GM21529 (cell line): ENCODE measurements around the gene MED17.

Experiments
- ATAC-seq: cut with Tn5 transposase; IDR thresholded peaks from one replicate; pipeline ENCODE4 v1.9.1; 2021; ENCODE audit not compliant: unreplicated experiment

MED17 gene

DNA sequence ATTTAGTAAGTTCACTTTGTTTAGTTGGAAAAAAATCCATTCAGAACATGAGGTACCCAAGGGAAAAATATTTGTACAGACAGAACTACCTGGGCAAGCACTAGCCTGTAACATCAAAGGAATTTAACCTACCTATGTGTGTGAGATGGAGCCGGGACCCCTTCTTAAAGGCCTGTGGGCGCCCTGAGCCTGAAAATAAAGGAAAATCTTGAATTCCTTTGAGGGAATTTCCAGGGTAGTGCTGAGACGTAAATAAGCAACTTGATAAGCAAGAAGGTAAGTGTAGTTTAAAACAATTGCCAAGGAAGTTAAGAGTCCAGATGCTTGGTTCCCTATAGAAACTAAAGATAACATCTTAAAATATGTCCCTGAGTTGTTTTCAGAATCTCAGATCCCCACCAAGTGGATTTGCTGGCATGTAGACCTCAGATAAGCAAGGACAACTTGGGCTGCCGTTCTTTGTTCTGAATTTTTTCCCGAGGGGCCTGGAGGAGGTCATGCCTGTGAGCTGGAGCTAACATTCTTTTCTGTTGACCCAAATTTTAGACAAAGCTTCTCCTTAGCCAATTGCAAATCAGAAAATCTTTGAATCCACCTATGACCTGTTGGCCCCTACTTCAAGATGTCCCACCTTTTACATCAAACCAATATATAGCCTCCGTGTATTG is 31.0 kb downstream of the MED17 start:
- no peak for ATAC-seq

DNA sequence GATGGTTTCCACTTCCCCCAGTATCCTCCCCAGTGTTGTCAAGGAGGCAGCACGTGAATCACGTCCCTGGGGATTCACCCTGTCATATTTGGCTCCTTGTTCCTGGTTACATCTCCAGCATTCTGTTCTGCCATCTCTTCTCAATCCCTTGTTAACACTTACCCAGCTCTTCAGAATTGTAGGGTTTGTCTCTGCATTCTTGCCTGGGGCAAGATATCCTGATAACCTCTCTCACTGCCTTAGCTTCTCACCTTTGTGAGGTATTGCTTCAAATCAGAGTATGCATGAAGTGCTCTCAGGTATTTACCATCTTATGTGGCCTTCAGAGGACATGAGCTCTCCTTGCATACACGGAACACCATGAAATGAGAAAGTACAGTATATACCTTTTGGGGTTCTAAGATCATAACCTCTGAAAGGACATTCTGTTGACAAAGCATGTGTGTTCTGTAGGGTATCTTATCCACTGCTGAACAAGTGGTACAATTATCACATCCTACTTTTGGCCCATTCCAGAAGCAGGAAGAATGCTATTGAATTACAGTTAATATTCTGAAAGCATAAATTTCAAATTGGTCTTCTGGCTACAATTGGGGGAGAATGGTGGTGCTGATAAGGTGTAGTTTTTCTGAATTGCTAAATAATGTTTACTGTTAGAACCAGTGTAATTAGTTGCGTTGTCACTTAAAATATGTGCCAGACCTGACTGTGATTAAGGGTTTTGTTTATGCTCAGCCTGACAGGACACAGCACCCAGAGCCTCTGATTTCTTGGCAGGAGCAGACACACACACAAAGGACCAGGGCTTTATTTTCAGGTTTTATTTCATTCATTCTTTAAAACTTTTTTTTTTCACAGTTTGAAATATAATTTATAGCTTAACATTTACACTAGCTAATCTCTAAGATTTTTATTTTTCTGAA is 33.6 kb downstream of the MED17 start:
- no peak for ATAC-seq

DNA sequence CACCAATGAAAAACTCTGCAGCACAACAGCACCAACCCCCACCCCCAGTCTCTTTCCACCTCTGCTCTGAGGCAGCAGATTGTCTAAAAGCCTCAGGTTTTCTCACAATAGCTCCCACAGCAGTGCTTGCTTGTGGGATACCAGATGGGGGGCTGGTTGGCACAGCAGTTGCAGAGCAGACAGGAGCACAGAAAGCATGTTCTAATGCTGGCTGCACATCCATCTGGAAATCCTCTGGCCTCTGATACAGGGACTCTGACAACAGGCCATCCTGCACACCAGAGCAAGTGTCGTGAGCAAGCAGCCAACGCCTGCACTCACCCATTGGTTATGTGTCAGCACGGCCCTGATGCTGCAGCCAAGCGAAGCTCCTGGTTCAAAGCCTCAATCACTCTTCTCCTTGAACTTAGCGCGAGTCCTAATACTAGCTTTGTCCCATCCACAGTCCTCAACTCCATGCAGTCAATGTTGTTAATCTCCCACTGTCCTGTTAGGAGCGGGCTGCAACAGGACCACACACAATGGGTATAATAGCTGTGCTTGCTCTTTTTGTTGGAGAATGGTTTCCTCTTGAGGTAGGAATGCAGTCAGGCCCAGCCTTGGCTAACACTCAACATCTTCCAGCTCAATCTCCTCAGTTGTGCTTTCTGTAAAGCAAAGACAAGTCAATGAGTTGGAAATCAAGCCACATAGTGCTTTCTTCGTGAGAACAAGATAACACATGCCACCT is 36.0 kb downstream of the MED17 start:
- no peak for ATAC-seq

DNA sequence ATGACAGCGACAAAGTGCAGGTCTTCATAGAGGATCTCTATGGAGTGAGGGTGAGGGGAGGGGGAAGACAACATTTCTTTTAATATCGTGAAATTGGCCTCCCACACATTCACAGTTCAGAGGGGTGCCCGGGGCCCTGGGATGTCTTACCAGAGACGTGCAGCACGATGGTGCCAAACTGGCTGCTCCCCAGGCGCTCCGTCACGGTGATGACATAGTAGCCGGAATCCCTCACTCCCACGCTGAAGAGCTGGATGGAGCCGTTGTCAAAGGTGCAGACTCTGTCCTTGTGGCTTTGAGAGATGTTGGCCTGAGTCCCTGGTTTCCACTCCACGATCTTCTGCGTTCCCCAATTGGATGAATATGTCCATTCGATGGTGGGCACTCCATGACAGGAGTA is 36.8 kb downstream of the MED17 start:
- ATAC-seq, result no peak

DNA sequence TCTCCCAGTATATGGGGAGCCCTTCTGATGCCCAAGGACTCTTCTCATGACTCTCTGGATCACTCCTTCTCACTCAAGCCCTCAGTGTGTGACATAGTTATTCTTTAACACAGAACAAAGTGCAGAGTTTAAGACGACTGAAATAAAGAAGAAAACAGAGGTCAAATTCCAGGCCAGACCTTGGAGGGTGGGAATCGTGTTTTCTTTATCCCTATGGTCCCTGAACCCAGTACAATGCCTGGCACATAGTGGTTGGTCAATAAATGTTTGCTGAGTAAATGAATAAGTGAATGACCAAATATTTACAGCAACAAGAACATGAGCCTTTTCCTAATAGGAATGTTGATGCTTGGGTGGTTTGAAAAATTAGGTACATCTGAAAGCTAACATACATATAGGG is 37.5 kb downstream of the MED17 start:
- no peak for ATAC-seq

DNA sequence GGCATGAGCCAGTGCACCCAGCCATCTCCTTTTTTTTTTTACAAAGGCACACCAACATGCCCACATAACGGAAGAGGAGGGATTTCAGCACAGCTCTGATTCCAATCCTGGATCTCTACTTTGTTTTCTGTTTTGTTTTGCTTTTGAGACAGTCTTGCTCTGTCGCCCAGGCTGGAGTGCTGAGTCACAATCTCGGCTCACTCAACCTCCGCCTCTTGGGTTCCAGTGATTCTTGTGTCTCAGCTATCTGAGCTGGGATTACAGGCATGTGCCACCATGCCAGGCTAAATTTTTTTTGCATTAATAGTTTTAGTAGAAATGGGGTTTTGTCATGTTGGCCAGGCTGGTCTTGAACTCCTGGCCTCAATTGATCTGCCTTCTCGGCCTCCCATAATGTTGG is 38.3 kb downstream of the MED17 start:
- no peak for ATAC-seq

DNA sequence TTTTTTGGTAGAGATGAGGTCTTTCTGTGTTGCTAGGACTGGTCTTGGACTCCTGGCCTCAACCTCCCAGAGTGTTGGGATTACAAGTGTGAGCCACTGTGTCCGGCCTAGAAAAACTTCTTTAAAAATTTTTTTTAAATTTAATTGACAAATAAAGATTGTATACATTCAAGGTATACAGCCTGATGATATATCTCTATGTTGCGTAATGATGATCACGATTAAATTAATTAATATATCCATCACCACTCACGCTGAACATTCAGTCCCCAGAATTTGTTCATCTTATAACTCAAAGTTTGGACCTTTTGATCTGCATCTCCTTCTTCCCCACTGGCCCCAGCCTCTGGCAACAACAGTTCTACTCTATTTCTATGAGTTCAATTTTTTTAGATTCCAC is 39.1 kb downstream of the MED17 start:
- no peak for ATAC-seq

DNA sequence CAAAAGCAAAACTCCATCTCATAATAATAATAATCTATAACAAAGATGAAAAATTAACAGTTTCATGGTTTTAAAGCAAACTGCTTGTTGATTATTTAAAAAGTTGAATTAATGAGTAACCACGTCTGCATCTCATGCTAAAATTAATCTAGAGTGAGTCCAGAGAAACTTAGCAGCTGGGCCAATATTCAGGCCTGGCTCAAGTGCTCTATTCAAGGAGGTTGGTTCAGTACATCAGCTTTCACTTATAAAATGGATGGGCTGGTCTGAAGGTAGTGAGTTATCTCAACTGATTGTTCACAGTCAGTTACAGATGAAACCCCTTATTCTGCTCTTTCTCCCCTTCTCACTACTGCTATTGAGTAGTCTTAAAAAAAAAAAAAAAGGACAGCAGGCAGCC is 43.3 kb downstream of the MED17 start:
- ATAC-seq, result no peak

DNA sequence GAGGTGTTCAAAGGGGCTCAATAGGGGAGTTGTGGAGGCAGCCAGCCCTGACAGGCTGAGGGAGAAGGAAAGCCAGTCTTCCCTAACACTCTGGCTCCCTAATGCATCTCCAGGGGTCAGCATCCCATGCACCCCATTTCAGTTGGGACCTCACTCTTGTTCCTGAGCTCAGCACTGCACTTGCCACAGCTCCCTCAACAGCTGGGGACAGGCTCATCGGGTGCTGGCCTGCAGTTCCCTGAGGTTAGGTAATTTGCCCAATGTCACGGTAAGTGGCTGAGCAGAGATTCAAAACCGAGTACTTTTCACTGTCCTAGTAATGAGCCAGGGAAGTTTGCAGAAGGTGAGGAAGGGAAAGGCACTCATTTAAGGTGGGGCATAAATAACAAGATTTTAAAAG is 45.5 kb downstream of the MED17 start:
- ATAC-seq, result no peak

DNA sequence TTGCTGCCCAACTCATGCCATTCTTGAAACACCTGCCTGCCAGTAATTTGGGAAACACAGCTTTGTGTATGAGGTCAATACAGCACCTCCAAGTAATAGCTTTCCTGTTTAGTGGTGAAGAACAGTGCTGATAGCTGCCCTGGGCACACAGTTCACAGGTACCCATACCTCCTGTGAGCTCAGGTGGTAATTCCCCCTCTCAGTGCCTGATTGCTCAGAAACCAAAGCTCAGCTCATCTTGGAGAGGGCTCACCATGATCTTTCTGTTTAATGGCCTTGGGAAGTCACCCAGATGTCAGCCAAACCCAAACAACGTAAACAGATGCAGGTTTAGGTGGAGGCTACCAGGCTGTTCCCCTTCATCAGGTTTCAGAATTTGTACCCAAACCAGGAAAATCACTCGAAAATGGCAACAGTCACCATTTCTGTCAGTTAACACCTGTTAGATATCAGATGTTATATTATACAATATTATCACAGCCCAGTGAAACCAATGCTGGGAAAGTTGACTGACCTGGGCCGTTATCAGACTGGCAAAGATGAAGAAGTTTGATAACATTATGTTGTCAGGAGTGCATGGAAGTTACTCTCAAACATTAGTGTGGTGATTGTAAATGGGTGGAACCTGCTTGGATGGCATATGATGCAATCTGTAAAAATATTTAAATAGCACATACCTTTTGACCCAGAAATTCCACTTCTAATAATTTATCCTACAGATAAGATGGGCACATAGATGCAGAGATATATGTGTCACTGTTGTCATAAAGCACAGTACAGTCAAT is 47.5 kb downstream of the MED17 start:
- ATAC-seq, result no peak

DNA sequence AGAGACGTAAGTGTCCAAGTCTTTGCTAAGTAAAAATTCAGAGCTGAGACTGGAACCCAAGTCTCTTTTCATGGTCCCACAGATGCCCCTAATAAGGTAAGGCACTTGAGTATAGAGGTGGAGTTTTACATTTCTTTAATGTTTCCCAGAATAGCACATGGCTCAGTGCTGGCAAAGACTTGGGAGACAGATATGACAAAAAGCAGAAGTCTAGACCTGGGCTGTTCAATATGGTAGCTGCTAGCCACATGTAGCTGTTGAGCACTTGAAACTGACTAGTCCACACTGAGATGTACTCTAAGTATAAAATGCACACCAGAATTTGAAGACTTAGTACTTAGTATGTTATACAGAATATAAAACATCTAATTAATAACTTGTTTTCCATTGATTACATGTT is 48.7 kb downstream of the MED17 start:
- ATAC-seq, result no peak

DNA sequence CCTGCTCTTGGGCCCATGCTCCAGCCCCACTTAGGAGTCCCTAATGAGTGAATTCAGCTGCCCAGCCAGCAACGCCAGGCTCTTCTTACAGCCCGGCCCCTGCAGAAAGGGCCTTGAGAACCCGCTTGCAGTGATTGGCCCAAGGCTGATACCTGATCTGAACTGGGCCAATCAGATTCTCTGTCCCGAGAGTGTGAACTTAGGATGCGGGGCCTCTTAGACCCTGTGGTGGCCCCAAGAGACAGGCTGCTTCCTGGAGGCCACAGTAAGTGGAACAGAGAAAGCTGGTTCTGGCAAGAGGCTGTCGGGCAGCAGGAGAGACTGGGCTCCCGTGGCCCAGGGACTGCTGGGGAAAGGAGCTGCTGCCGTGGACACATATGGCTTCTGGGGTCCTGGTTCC is 54.9 kb downstream of the MED17 start:
- no peak for ATAC-seq

DNA sequence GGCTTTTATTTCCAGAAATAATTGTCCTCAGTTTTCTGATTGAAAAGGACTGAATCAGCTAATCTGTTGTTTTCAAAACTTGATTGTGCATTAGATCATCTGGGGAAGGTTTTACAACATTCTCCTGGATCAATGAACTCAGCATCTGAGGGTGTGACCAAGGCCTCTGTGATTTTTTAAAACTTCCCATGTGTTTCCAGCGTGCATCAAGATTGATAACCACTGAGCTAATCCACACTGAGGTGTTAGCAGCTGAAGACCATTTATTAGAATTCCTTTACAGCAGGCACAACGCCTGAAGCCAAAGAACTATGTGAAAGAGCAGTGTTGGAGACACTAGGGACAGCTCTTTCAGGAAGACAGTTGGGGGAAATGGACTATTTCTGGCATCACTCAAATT is 56.1 kb downstream of the MED17 start:
- no peak for ATAC-seq

DNA sequence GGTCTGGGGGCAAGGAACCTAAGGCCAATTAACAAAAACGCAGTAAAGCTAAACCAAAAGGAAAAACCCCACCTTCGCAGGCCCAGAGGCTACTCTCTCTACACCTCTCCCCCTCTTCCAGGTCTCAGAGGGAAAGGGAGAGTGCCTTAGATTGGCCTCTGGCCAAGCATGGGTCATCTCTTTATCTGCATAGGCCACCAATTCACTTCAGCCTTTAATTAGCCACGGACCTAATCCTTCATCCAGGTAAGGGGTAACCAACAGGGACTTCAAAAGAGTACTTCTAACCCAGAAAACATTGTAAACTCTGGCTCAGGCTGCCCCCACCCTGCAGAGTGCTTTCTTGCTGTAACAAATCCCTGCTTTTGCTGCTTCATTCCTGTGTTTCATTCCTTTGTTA is 56.9 kb downstream of the MED17 start:
- ATAC-seq, result no peak

DNA sequence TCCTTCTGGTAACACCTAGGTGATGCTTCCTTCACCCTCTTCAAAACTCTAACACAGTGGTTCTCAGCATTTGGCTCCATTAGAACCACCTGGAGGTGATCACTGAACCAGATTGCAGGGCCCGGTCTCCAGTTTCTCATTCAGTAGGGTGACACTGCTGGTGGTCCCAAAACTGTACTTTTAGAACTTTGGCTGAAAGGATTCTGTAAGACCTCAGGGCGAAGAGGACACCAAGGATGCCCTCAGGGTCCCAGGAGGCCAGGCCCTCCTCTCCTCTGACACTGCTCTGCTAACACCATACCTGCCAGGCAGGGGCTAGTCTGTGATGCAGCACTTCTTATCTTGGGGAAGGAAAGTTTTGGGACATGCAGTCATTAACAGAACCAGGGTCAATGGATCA is 57.4 kb downstream of the MED17 start:
- no peak for ATAC-seq

DNA sequence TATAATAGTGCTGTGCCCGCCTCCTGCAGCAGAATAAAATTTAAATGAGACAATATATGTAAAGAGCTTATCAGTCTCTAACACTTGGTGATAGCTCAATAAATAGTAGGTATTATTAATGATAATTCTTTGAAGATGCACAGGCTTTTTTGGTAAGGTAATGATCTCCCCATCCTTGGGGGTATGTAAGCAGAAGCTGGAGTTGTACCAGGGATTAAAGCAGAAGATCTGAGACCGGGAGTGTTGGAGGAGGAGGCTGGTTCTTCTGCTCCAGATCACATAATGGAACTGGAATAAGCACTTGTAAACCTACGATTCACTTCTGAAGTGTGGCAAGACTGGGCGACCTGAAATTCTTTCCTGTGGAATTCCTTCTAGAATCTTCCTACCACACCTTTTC is 58.0 kb downstream of the MED17 start:
- no peak for ATAC-seq

DNA sequence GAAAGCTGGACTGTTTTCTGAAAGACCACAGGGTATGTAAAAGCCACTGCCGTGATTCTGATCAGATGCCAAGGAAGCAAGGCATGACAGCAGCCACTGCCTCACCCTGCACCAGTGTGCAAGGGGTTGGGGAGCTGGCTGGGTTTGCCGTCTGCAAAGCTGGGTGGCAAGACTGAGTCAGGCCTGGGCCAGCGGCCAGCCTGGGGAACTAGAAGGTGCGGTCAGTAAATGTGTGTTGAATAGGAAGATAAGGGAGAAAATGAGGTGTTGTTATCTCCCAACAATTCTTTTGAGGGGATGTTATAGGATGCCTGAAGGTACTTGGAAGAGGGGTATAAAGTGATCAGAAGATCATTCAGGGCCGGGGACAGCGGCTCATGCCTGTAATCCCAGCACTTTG is 58.4 kb downstream of the MED17 start:
- ATAC-seq, result no peak

DNA sequence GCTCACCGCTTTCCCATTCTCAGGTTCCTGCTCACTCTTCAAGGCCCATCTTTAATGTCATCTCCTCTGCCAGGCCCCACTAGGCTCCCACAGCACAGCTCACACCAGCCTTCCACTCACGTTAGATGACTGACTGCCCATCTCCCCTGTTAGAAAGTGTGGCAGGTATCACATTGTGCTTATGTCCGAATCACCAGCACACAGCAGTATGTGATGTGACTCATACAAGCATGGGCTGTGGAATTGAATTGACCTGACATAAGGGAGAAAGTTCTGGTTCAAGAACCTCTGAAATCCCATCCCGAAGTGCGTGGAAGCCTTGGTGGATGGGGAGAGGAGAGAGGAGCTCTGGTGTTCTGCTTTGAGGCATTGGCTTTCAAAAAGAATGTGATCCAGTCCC is 59.8 kb downstream of the MED17 start:
- ATAC-seq, result no peak

DNA sequence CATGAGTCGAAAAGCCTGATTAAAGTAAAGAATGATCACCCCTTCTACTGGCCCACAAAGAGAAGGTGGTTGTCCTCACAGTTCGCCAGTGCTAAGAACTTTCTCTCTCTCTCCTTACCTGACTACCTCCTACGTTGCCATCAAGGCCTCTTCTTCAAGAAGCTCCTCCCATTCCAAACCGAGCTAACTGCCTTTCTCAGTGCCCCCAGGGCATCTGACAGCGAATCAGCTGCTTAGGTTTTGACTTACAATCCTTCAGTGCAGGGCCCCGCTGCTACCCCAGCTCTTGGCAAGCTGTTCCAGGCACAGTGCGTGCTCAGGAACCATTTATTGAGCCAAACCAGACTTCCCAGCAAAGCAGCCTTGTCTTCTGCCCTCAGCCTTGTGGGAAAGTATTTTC is 60.5 kb downstream of the MED17 start:
- ATAC-seq, result no peak

DNA sequence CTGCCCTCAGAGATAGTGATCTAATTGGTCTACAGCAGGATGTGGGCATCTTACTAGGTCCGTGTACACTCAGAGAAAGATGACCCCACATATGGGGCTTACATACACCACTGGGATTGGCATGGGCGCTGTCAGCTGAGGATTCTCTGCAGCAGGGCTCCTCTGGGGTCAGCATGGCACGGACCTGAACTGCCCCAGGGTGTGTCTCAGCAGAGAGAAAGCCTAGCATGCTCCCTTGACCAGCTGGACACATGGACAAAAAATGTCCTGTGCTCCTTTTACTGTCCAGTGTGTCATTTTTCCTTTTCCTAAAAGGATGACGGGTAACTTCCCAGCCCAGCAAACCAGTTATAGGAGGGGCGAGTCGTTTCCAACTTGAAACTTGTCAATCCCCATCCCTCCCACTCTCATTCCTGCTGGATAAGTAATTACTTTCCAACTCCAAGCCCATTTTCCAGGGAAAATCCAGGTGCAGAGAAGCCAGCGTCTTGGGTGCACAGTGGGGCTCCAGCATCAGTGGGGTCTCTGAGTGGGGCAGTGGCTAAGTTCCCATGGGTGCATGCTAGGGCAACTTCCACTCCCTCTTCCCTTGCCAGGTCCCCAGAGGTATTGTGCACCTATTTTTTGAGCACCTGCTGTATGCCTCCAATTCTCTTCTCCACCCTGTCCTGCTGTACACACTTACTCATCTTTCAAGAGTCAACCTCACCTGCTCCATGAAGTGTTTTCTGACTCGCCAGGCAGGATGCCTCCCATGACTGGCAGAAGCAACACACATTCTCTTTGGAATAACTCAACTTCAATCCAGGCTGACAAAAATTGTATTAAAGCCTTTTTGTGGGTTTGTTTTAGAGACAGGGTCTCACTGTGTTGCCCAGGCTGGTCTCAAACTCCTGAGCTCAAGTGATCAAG is 61.4 kb downstream of the MED17 start:
- no peak for ATAC-seq
